HepG2 (cell line): Measurements from ENCODE around the gene ZNF281.

ENCODE experiments used
- ARNTL ChIP-seq: sonication (generic); formaldehyde crosslinking; IDR thresholded peaks from 2 replicates; pipeline ENCODE4 v1.4.0; 2020; ENCODE audit warnings: mild to moderate bottlenecking, missing genetic modification reagents
- EZH2 ChIP-seq: conservative IDR thresholded peaks from 2 replicates; pipeline ENCODE4 v1.6.1; 2012; ENCODE audit warnings: mild to moderate bottlenecking, low read depth, low read length, moderate library complexity
- FUBP1 ChIP-seq: sonication (generic); formaldehyde crosslinking; IDR thresholded peaks from 2 replicates; pipeline ENCODE4 v1.5.1; 2020; ENCODE audit warnings: missing genetic modification reagents, mild to moderate bottlenecking, borderline replicate concordance
- GATA4 ChIP-seq: sonication (generic); IDR thresholded peaks from 2 replicates; pipeline ENCODE4 v1.6.1; 2016; ENCODE audit warnings: antibody characterized with exemption, low read depth, borderline replicate concordance
- MXI1 ChIP-seq: IDR thresholded peaks from 3 replicates; pipeline ENCODE4 v1.6.1; 2012; ENCODE audit warnings: low read depth, low read length, inconsistent platforms, borderline replicate concordance
- POLR2A ChIP-seq, 2 experiments: IDR thresholded peaks; 2 replicates each; pipeline ENCODE4 v1.6.1; 2011; ENCODE audit warnings: low read depth in 2 of 2, low read length in 2 of 2, mild to moderate bottlenecking in 1 of 2, moderate library complexity in 1 of 2; ENCODE audit not compliant: insufficient read depth in 1 of 2
- SMAD3 ChIP-seq: sonication (generic); formaldehyde crosslinking; IDR thresholded peaks from 2 replicates; pipeline ENCODE4 v1.4.0; 2020; ENCODE audit warnings: missing genetic modification reagents
- SP1 ChIP-seq, 2 experiments: fragments of 450-650 bp in 1 of 2; sonication (generic) in 1 of 2; formaldehyde crosslinking in 1 of 2; IDR thresholded peaks; 2 replicates each; pipeline versions ENCODE4 v1.4.0 to v1.6.1; 2016 to 2020; ENCODE audit warnings: missing genetic modification reagents in 1 of 2
- ZBTB20 ChIP-seq: sonication (generic); formaldehyde crosslinking; IDR thresholded peaks from 2 replicates; pipeline ENCODE4 v1.8.1; 2023; ENCODE audit warnings: missing genetic modification reagents, low read depth, mild to moderate bottlenecking, borderline replicate concordance
- ZNF558 ChIP-seq: sonication (generic); formaldehyde crosslinking; IDR thresholded peaks from 2 replicates; pipeline ENCODE4 v1.9.0; 2022; ENCODE audit warnings: mild to moderate bottlenecking, missing genetic modification reagents, borderline replicate concordance
- TF ChIP-seq, protein P1 (sequence below): sonication (generic); formaldehyde crosslinking; IDR thresholded peaks from 2 replicates; pipeline ENCODE4 v1.4.0; 2020; ENCODE audit warnings: missing genetic modification reagents
- TF ChIP-seq, protein P2 (sequence below): sonication (generic); formaldehyde crosslinking; IDR thresholded peaks from 2 replicates; pipeline ENCODE4 v1.5.0; 2020; ENCODE audit warnings: mild to moderate bottlenecking, missing genetic modification reagents, moderate library complexity

GRCh38 chr1:200366577-200367253, 43.1 kb downstream of the ZNF281 start:
- TF ChIP-seq, protein P1, sequence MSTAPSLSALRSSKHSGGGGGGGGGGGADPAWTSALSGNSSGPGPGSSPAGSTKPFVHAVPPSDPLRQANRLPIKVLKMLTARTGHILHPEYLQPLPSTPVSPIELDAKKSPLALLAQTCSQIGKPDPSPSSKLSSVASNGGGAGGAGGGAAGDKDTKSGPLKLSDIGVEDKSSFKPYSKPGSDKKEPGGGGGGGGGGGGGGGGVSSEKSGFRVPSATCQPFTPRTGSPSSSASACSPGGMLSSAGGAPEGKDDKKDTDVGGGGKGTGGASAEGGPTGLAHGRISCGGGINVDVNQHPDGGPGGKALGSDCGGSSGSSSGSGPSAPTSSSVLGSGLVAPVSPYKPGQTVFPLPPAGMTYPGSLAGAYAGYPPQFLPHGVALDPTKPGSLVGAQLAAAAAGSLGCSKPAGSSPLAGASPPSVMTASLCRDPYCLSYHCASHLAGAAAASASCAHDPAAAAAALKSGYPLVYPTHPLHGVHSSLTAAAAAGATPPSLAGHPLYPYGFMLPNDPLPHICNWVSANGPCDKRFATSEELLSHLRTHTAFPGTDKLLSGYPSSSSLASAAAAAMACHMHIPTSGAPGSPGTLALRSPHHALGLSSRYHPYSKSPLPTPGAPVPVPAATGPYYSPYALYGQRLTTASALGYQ (CRISPR knock-in tag): no peak
- TF ChIP-seq ZBTB20 (CRISPR knock-in tag) (no peak), SP1 (IDR thresholded peaks at IDR 0.05) (no peak), SP1 (CRISPR knock-in tag; IDR thresholded peaks at IDR 0.05) (no peak), GATA4 (no peak), FUBP1 (no peak), ZNF558 (CRISPR knock-in tag) (no peak), MXI1 (no peak), SMAD3 (CRISPR knock-in tag) (no peak), ARNTL (CRISPR knock-in tag) (no peak), EZH2 (no peak), POLR2A (IDR thresholded peaks at IDR 0.05; ENCODE audit: insufficient read depth in 1 of 2, low read depth in 2 of 2, low read length in 2 of 2) (no peak)
- TF ChIP-seq, protein P2, sequence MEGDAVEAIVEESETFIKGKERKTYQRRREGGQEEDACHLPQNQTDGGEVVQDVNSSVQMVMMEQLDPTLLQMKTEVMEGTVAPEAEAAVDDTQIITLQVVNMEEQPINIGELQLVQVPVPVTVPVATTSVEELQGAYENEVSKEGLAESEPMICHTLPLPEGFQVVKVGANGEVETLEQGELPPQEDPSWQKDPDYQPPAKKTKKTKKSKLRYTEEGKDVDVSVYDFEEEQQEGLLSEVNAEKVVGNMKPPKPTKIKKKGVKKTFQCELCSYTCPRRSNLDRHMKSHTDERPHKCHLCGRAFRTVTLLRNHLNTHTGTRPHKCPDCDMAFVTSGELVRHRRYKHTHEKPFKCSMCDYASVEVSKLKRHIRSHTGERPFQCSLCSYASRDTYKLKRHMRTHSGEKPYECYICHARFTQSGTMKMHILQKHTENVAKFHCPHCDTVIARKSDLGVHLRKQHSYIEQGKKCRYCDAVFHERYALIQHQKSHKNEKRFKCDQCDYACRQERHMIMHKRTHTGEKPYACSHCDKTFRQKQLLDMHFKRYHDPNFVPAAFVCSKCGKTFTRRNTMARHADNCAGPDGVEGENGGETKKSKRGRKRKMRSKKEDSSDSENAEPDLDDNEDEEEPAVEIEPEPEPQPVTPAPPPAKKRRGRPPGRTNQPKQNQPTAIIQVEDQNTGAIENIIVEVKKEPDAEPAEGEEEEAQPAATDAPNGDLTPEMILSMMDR (CRISPR knock-in tag): no peak
